Calu3 (cell line): Measurements from ENCODE around the gene GUCY2C. TPM values are rescaled to one million over a fixed set of nuclear protein-coding genes. Genes with fewer than 3 reads are reported as not detected.
A peak's percentile ranks its signal among the peaks of the same experiment; 100 is the strongest.

Experiments used
- BruUV-seq: library from RNA; stranded (reverse); fragments of 400-500 nt; replicated peaks from 2 replicates; lab custom pipeline; 2021; lab: Mats Ljungman, UMichigan
- CTCF ChIA-PET: fragments of 300-600 bp; sonication (Branson Sonifier 250); formaldehyde crosslinking; loops from one replicate; lab custom pipeline; 2022; ENCODE audit warnings: antibody characterized with exemption; lab: Charles Lee
- DNase-seq: peaks from one replicate; pipeline ENCODE4 v3.0.0; 2022
- H3K27ac Mint-ChIP-seq: one replicate; pipeline ENCODE4 v1.8.0; 2022; ENCODE audit warnings: mixed read lengths; ENCODE audit not compliant: unreplicated experiment
- H3K27me3 Mint-ChIP-seq: one replicate; pipeline ENCODE4 v1.8.0; 2022; ENCODE audit warnings: mixed read lengths; ENCODE audit not compliant: unreplicated experiment
- H3K36me3 Mint-ChIP-seq: one replicate; pipeline ENCODE4 v1.8.0; 2022; ENCODE audit warnings: mild to moderate bottlenecking, moderate library complexity, mixed read lengths; ENCODE audit not compliant: insufficient read depth, unreplicated experiment
- H3K4me1 Mint-ChIP-seq: one replicate; pipeline ENCODE4 v1.8.0; 2022; ENCODE audit warnings: mild to moderate bottlenecking, low read depth, mixed read lengths; ENCODE audit not compliant: unreplicated experiment
- H3K4me3 Mint-ChIP-seq: one replicate; pipeline ENCODE4 v1.8.0; 2022; ENCODE audit warnings: mild to moderate bottlenecking, low read depth, moderate library complexity, mixed read lengths; ENCODE audit not compliant: unreplicated experiment
- H3K9me3 Mint-ChIP-seq: one replicate; pipeline ENCODE4 v1.8.0; 2022; ENCODE audit warnings: low read depth, mixed read lengths; ENCODE audit not compliant: unreplicated experiment
- CTCF ChIP-seq: fragments of 200-600 bp; IDR thresholded peaks from one replicate; pipeline ENCODE4 v1.8.0; 2022; ENCODE audit warnings: antibody characterized with exemption; ENCODE audit not compliant: unreplicated experiment
- intact Hi-C: fragments of 100-400 bp; cut with micrococcal nuclease; formaldehyde crosslinking; loops from one replicate; pipeline ENCODE4 v1.10.0; 2022; ENCODE audit not compliant: unreplicated experiment
- total RNA-seq: library from RNA; stranded (reverse); gene quantifications from 2 replicates; pipeline ENCODE4 v1.2.3, GENCODE V29; 2022

Gene GUCY2C
- total RNA-seq, 1 experiment from 2014 or later = not detected

DNA sequence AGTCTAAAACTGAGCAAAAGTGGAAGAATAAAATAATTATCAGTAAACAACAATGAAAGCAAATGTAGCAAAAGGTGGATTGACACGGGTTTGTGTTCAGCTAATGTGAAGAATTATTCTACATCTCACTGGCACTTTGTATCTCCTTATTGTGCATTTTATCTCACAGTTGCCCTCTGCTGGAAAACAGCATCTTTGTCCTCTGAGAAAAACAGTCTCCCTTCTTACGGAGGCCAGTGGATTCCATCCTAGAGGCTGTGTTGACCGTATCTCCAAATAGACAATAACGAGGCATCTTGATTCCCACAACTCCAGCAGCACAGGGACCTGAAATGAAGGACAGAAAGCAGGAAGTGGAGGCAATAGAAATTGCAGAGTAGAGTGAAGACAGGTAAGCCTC is 77.4 kb downstream of the GUCY2C start:
- peak; percentile 25 for DNase-seq
- Mint-ChIP-seq H3K27me3 (no peaks in the 10 kb centered on the region), H3K9me3 (no peaks in the 10 kb centered on the region), H3K36me3 (no peaks in the 10 kb centered on the region), H3K27ac (peak overlapping the region; percentile 35), H3K4me1 (peaks cover 27% of the 10 kb centered on the region), H3K4me3 (peak overlapping the region; percentile 24)
- intact Hi-C loops = loop anchor here (1.0 to 5.0 kb wide), 3 partner anchors 47 to 382 kb away; no protein-coding TSS in a partner anchor
- TF ChIP-seq CTCF = no peak
- CTCF ChIA-PET = interaction anchor here (1.1 to 2.0 kb wide), 5 partner anchors 47 to 381 kb away, joined by 5 to 13 read pairs (median 8); no protein-coding TSS in a partner anchor
- BruUV-seq = no TSS peak

DNA sequence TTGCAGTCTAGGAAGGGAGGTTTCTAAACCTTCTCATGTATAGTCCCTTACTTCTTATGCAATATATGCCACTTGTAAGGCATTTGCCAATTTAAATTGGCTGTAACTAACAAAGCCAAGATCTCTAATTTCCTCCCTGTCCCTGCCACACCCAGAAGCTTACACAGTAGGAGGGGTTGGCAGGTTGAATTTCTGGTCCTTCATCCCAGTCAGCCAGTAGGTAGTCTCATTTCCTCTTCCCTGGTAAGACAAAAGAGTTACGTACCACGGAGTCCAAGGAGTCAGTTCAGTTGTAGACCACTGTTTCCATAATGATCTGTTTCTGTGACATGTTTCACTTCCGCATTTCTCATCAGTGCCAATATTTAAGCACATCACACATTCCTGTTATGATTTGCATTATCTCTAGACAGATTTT is 81.7 kb downstream of the GUCY2C start:
- Mint-ChIP-seq H3K4me1 (peaks cover 34% of the 10 kb centered on the region), H3K36me3 (no peaks in the 10 kb centered on the region), H3K27ac (no peak overlapping the region), H3K27me3 (no peaks in the 10 kb centered on the region), H3K4me3 (no peak overlapping the region), H3K9me3 (peaks cover 3% of the 10 kb centered on the region)
- BruUV-seq = no TSS peak
- peak; percentile 16 for DNase-seq
- intact Hi-C loops = loop anchor here (5.0 kb wide), 2 partner anchors 42 to 377 kb away; no protein-coding TSS in a partner anchor
- no peak for TF ChIP-seq CTCF
- CTCF ChIA-PET = interaction anchor here (0.6 kb wide), 1 partner anchor 17 kb away, joined by 4 read pairs; no protein-coding TSS in a partner anchor

DNA sequence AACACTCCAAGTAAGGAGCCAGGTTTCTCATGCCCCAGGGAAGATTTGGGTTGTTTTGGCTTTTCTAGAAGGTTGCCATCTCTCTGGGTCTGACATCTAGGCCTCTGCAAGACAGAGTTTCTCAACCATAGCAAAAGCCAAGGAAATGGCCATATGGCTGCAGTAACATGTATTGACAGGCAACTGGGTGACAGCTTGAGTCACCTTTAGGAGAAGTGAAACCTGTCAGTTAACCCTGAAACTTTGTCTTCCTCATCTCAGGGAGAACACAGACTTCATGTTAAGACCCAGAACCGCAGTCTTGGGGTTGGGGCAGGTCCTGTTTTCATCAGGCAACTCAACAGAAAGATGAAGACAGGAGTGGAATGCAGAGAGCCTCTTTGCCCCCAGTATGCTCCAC is 82.7 kb downstream of the GUCY2C start:
- no peaks in the 10 kb centered on the region for H3K36me3 Mint-ChIP-seq
- intact Hi-C loops = no loop called here

GRCh38 chr12:14612898-14613445 is 83.4 kb downstream of the GUCY2C start:
- H3K4me1 Mint-ChIP-seq = peaks cover 21% of the 10 kb centered on the region
- intact Hi-C loops = no loop called here
- no peaks in the 10 kb centered on the region for H3K36me3 Mint-ChIP-seq
- no peaks in the 10 kb centered on the region for H3K27me3 Mint-ChIP-seq
- peaks cover 3% of the 10 kb centered on the region for H3K9me3 Mint-ChIP-seq
- no peak for TF ChIP-seq CTCF
- CTCF ChIA-PET = interaction anchor here (0.5 kb wide), 1 partner anchor 12 kb away, joined by 4 read pairs; no protein-coding TSS in a partner anchor
- H3K4me3 Mint-ChIP-seq = no peak overlapping the region
- no TSS peak for BruUV-seq
- DNase-seq = no peak
- no peak overlapping the region for H3K27ac Mint-ChIP-seq

More for the DNA sequence above, 82.7 kb downstream of the GUCY2C start:
- Mint-ChIP-seq H3K27ac (no peak overlapping the region), H3K4me3 (no peak overlapping the region), H3K27me3 (no peaks in the 10 kb centered on the region), H3K9me3 (peaks cover 3% of the 10 kb centered on the region), H3K4me1 (peaks cover 24% of the 10 kb centered on the region)
- BruUV-seq = no TSS peak
- no peak for DNase-seq
- CTCF ChIA-PET = no interaction called here
- TF ChIP-seq CTCF = no peak
